HCT116 (cell line): ENCODE measurements around the gene APOL4.

ENCODE experiments used
- CEBPB ChIP-seq: IDR thresholded peaks from 2 replicates; pipeline ENCODE4 v1.6.1; 2012; ENCODE audit warnings: low read depth
- CTCF ChIP-seq, 3 experiments: fragments of 200-600 bp in 1 of 3; sonication (generic) in 1 of 3; IDR thresholded peaks in 2 of 3; conservative IDR thresholded peaks in 1 of 3; 2 replicates each; pipeline ENCODE4 v1.5.1; 2012 to 2017; ENCODE audit warnings: low read depth in 2 of 3, low read length in 2 of 3, antibody characterized with exemption in 1 of 3, borderline replicate concordance in 1 of 3, control low read depth in 1 of 3, mild to moderate bottlenecking in 1 of 3, mixed read lengths in 1 of 3, mixed run types in 1 of 3, moderate library complexity in 1 of 3; ENCODE audit not compliant: insufficient read depth in 1 of 3
- EZH2 ChIP-seq: fragments of 200-600 bp; sonication (generic); IDR thresholded peaks from 2 replicates; pipeline ENCODE4 v1.6.1; 2017; ENCODE audit warnings: antibody characterized with exemption, mixed run types
- JUND ChIP-seq: IDR thresholded peaks from 2 replicates; pipeline ENCODE4 v1.6.1; 2012
- POLR2A ChIP-seq: IDR thresholded peaks from 2 replicates; pipeline ENCODE4 v1.7.0; 2011; ENCODE audit warnings: borderline replicate concordance; ENCODE audit not compliant: insufficient read depth, insufficient read length; ENCODE audit errors: extremely low read depth
- POLR2AphosphoS5 ChIP-seq: IDR thresholded peaks from 2 replicates; pipeline ENCODE4 v1.6.1; 2011; ENCODE audit warnings: mild to moderate bottlenecking, low read depth, low read length, moderate library complexity
- RAD21 ChIP-seq: IDR thresholded peaks from 2 replicates; pipeline ENCODE4 v1.6.1; 2012; ENCODE audit warnings: low read depth, mild to moderate bottlenecking
- REST ChIP-seq: IDR thresholded peaks from 2 replicates; pipeline ENCODE4 v1.6.1; 2012; ENCODE audit warnings: low read depth
- SRF ChIP-seq: IDR thresholded peaks from 2 replicates; pipeline ENCODE4 v1.6.1; 2012; ENCODE audit warnings: low read depth
- TCF7L2 ChIP-seq: IDR thresholded peaks from 2 replicates; pipeline ENCODE4 v1.7.0; 2011; ENCODE audit warnings: borderline replicate concordance, inconsistent platforms; ENCODE audit not compliant: insufficient read depth, insufficient read length; ENCODE audit errors: extremely low read depth
- ZBTB33 ChIP-seq: IDR thresholded peaks from 2 replicates; pipeline ENCODE4 v1.6.1; 2011; ENCODE audit warnings: mild to moderate bottlenecking, low read length, moderate library complexity; ENCODE audit not compliant: insufficient replicate concordance; ENCODE audit errors: extremely low read depth
- TF ChIP-seq, protein P1 (sequence below): IDR thresholded peaks from 2 replicates; pipeline ENCODE4 v1.6.1; 2012
- TF ChIP-seq, protein P2 (sequence below): IDR thresholded peaks from 2 replicates; pipeline ENCODE4 v1.6.1; 2012

DNA sequence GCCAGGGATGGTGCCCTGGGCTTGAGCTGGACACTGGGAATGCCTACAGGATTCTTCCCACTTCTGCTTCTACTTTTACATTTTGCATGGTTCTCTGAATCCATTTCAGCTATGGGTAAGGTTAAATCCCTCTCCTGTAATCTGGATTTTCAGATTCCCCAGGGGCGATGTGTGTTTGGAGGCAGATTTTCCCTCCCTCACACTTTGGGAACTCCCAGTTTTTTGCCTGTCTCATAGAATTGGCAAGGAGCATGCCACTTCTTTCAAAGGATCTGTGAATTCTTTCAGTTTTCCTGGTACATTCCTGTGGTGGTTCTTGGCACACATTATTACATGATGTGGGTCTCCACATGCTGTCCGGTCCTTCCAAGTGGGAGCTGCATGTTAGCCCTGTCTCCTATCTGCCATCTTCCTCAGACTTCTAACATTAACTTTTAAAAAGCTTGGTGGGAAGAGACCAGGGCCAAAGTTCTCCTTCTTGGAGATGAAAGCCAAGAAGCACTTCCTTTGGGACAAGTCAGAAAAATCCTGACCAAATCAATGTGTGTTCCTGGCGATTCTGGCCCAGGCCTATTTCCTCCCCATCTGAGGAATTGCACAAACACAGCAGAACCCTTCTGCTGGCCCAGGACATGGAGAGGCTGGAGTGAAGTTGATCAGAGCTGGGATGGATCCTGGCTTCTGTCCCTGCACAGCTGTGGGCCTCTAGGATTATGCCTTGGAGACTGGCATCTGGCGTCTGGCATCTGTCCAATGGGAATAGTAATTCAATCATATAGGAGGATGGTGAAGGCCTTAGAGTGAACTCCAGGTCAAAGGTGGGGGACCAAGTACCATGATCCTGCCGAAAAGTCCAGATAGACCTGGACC is 43.1 kb upstream of the APOL4 start:
- TF ChIP-seq, protein P1, sequence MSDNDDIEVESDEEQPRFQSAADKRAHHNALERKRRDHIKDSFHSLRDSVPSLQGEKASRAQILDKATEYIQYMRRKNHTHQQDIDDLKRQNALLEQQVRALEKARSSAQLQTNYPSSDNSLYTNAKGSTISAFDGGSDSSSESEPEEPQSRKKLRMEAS = no peak
- TF ChIP-seq POLR2AphosphoS5 = no peak
- no peak for TF ChIP-seq CTCF (IDR thresholded peaks at IDR 0.05 in 2 of 3, conservative IDR thresholded peaks at IDR 0.05 in 1 of 3; ENCODE audit: borderline replicate concordance in 1 of 3, insufficient read depth in 1 of 3, low read depth in 2 of 3, low read length in 2 of 3)
- TF ChIP-seq RAD21 = no peak
- no peak for TF ChIP-seq TCF7L2
- TF ChIP-seq POLR2A = no peak
- TF ChIP-seq REST = no peak
- TF ChIP-seq, protein P2, sequence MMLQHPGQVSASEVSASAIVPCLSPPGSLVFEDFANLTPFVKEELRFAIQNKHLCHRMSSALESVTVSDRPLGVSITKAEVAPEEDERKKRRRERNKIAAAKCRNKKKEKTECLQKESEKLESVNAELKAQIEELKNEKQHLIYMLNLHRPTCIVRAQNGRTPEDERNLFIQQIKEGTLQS = no peak
- no peak for TF ChIP-seq EZH2
- no peak for TF ChIP-seq CEBPB
- no peak for TF ChIP-seq JUND
- no peak for TF ChIP-seq ZBTB33
- no peak for TF ChIP-seq SRF
